Breast epithelium (tissue), 4 donors: Measurements from ENCODE around the gene RAMACL. TPM values are rescaled to one million over a fixed set of nuclear protein-coding genes. Genes with fewer than 3 reads are reported as not detected.

Experiments
- DNase-seq, 2 donors: peaks; one replicate each; pipeline ENCODE4 v3.0.0-alpha.2; 2019; ENCODE audit warnings: low spot score in 2 of 2
- H3K27ac ChIP-seq, 2 donors: fragments of 200-600 bp; sonication (generic) in 1 of 2; one replicate each; pipeline ENCODE4 v1.5.1; 2016 to 2019; ENCODE audit warnings: mild to moderate bottlenecking in 1 of 2
- H3K27me3 ChIP-seq, 2 donors: fragments of 200-600 bp; sonication (generic) in 1 of 2; one replicate each; pipeline versions ENCODE4 v1.5.1 to v1.6.0; 2017 to 2019; ENCODE audit warnings: control low read depth in 1 of 2, mild to moderate bottlenecking in 1 of 2
- H3K36me3 ChIP-seq: fragments of 200-600 bp; one replicate; pipeline ENCODE4 v1.5.1; 2019
- H3K4me1 ChIP-seq, 2 donors: fragments of 200-600 bp; sonication (generic); one replicate each; pipeline ENCODE4 v1.5.1; 2016 to 2019; ENCODE audit warnings: control low read depth in 1 of 2
- H3K4me3 ChIP-seq, 3 donors: fragments of 200-600 bp; sonication (generic); 1 replicate in 2 of 3; 2 replicates in 1 of 3; pipeline ENCODE4 v1.5.1; 2016 to 2019; ENCODE audit warnings: mild to moderate bottlenecking in 3 of 3, moderate library complexity in 2 of 3
- H3K9me3 ChIP-seq, 2 donors: fragments of 200-600 bp; sonication (generic) in 1 of 2; one replicate each; pipeline ENCODE4 v1.5.1; 2016 to 2019; ENCODE audit warnings: control low read depth in 1 of 2
- POLR2A ChIP-seq: fragments of 450-650 bp; IDR thresholded peaks from one replicate; pipeline ENCODE4 v1.6.1; 2016; ENCODE audit warnings: antibody characterized with exemption, mild to moderate bottlenecking, moderate library complexity
- POLR2AphosphoS5 ChIP-seq, 3 donors: sonication (generic); formaldehyde crosslinking; IDR thresholded peaks; one replicate each; pipeline ENCODE4 v1.6.1; 2017; ENCODE audit warnings: antibody characterized with exemption in 3 of 3
- intact Hi-C: fragments of 100-400 bp; cut with DNase I; formaldehyde crosslinking; loops from one replicate; pipeline ENCODE4 v1.15.1; 2023; ENCODE audit warnings: low total_unique reads
- total RNA-seq, 3 donors: library from RNA; depleted of rRNA; stranded (reverse); fragments of >200 nt; gene quantifications; one replicate each; pipeline ENCODE4 v1.1.0, GENCODE V29; 2016
- TF ChIP-seq, protein P1 (sequence below), 3 donors: fragments of 450-650 bp; IDR thresholded peaks; one replicate each; pipeline ENCODE4 v1.5.1; 2016 to 2017; ENCODE audit warnings: antibody characterized with exemption in 3 of 3, mild to moderate bottlenecking in 3 of 3, moderate library complexity in 3 of 3

Gene RAMACL
- total RNA-seq, 3 donors from 2014 or later, result 2.5 to 13.4 (median 2.6) TPM

DNA sequence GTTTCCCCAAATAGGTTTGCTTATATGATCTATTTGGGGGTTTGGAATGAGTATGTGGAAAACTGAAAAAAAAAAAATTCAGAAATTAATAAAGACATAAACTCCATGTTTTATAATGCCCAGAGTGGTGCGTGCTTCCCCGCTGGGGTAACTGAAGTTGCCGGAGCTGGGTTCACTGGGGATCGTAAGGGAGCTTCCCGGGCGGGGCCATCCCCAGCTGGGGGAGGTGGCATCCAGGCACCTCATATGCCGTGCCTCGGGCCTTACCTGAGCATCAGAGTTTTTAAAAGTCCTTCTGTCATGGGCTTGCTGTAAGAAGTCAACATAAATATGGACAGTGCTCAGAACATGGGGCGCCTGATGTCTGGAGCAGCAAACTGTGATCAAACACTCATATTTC is 17.9 kb upstream of the RAMACL start:
- no peaks in the 10 kb centered on the region for H3K36me3 ChIP-seq
- no peak for DNase-seq
- H3K4me3 ChIP-seq, result no peak overlapping the region
- TF ChIP-seq, protein P1, sequence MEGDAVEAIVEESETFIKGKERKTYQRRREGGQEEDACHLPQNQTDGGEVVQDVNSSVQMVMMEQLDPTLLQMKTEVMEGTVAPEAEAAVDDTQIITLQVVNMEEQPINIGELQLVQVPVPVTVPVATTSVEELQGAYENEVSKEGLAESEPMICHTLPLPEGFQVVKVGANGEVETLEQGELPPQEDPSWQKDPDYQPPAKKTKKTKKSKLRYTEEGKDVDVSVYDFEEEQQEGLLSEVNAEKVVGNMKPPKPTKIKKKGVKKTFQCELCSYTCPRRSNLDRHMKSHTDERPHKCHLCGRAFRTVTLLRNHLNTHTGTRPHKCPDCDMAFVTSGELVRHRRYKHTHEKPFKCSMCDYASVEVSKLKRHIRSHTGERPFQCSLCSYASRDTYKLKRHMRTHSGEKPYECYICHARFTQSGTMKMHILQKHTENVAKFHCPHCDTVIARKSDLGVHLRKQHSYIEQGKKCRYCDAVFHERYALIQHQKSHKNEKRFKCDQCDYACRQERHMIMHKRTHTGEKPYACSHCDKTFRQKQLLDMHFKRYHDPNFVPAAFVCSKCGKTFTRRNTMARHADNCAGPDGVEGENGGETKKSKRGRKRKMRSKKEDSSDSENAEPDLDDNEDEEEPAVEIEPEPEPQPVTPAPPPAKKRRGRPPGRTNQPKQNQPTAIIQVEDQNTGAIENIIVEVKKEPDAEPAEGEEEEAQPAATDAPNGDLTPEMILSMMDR (IDR thresholded peaks at IDR 0.05), result no peak
- no peak for TF ChIP-seq POLR2A
- no peak for TF ChIP-seq POLR2AphosphoS5 (IDR thresholded peaks at IDR 0.05)
- intact Hi-C loops, result no loop called here
- H3K9me3 ChIP-seq, result no peaks in the 10 kb centered on the region
- no peaks in the 10 kb centered on the region for H3K4me1 ChIP-seq
- H3K27ac ChIP-seq, result no peak overlapping the region
- H3K27me3 ChIP-seq, result no peaks in the 10 kb centered on the region

DNA sequence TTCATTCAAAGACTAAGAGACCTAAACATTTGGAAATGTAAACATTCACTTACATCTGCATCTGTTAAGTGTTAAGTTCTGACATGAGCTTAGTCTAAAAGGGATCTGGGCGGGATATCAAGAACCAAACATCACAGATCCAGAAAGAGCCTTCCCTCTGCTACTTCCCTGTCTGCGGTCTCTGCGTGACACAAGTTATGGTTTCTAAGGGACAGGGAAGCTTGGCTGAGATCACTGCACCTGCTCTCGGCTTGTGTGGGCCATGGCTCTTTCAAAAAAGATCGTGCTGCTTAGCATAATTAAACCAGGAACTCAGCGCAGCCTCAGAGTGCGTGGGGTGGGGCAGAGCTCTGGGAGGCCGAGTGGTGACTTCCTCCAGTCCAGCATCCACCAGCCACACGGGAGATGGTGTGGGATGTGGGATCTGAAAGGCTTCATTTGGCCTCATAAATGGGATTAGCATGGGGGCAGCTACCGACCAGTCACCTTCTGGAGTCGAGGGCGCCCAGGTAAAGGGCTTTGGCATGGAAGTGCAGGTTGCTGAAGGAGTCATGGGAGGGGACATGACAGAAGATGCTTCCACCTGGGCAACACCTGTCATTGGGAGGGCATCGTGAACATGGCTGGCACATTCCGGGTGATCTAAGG is 16.7 kb upstream of the RAMACL start:
- H3K9me3 ChIP-seq, result no peaks in the 10 kb centered on the region
- no peaks in the 10 kb centered on the region for H3K27me3 ChIP-seq
- TF ChIP-seq POLR2AphosphoS5 (IDR thresholded peaks at IDR 0.05), result no peak
- TF ChIP-seq, protein P1 (IDR thresholded peaks at IDR 0.05), result no peak
- TF ChIP-seq POLR2A, result no peak
- no peak overlapping the region for H3K27ac ChIP-seq
- no peak for DNase-seq
- intact Hi-C loops, result no loop called here
- H3K4me1 ChIP-seq, result no peaks in the 10 kb centered on the region
- H3K36me3 ChIP-seq, result no peaks in the 10 kb centered on the region
- H3K4me3 ChIP-seq, result no peak overlapping the region

DNA sequence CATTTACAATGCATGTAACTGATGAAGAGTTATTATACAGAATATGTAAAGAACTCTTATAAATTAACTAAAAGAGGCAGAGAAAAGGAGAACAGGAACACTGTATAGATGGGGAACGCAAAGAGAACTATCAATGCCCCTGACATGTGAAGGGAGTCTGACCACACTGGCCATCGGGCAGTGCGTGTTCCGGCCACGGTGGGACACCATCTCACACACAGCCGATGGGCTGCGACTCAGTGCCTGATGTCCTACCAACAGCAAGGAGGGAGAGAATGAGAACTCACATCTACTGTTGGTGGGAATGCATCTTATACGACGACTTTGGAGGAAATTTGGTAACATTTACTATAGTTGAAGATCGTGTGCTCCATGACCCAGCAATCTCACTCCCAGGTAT is 15.5 kb upstream of the RAMACL start:
- Histone ChIP-seq H3K9me3 (no peaks in the 10 kb centered on the region), H3K36me3 (no peaks in the 10 kb centered on the region), H3K27ac (no peak overlapping the region)

DNA sequence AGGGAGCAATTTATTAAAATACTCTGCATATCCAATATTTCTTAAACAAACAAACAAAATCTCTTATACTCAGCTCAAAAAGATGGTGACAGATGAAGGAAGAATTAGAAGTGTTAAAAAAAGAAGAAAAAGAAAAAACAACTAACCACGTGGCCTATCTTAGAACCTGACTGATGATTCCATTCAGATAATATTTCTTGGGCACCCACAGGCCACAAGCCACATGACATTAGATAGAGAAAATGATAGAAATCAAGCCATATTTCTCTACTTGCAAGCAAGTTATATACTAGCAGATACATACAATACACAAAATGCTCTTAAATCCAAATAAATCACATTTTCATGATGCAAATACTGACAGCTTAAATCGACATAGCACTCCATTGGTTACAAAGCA is 14.5 kb upstream of the RAMACL start:
- H3K36me3 ChIP-seq, result no peaks in the 10 kb centered on the region
- H3K4me1 ChIP-seq, result no peaks in the 10 kb centered on the region
- no peaks in the 10 kb centered on the region for H3K27me3 ChIP-seq
- no peak for DNase-seq
- no peak overlapping the region for H3K27ac ChIP-seq
- H3K4me3 ChIP-seq, result no peak overlapping the region
- no peaks in the 10 kb centered on the region for H3K9me3 ChIP-seq
- TF ChIP-seq POLR2A, result no peak
- TF ChIP-seq, protein P1 (IDR thresholded peaks at IDR 0.05), result no peak
- intact Hi-C loops, result no loop called here

More for the DNA sequence above, 15.5 kb upstream of the RAMACL start:
- H3K4me1 ChIP-seq, result no peaks in the 10 kb centered on the region
- no peak overlapping the region for H3K4me3 ChIP-seq
- TF ChIP-seq POLR2AphosphoS5 (IDR thresholded peaks at IDR 0.05) (no peak), POLR2A (no peak)
- TF ChIP-seq, protein P1 (IDR thresholded peaks at IDR 0.05), result no peak
- no peaks in the 10 kb centered on the region for H3K27me3 ChIP-seq
- DNase-seq, result no peak
- intact Hi-C loops, result no loop called here

DNA sequence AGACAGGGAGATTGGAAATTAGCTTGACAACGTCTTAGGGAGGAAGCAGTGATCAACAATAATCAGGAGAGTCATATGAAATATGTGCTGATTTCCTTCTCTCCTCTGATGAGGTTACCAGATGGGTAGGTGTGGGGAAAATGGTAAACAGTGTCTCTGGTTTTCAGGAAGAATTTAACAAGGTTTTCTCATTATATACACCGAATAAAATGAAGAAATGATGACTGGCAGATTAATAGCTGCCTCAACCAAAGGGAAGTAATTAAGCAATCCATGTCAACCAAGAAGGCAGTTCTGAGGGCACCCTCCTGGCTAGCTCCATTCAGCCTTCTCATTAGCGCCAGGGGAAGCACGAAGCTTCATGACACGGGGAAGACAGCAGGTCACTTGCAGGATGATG is 12.7 kb upstream of the RAMACL start:
- DNase-seq, result no peak
- H3K27me3 ChIP-seq, result no peaks in the 10 kb centered on the region
- no peaks in the 10 kb centered on the region for H3K4me1 ChIP-seq
- intact Hi-C loops, result no loop called here
- peak overlapping the region; percentile 60 to 85 for H3K27ac ChIP-seq
- H3K9me3 ChIP-seq, result no peaks in the 10 kb centered on the region
- no peak overlapping the region for H3K4me3 ChIP-seq
- no peaks in the 10 kb centered on the region for H3K36me3 ChIP-seq
- no peak for TF ChIP-seq POLR2A
- no peak for TF ChIP-seq POLR2AphosphoS5 (IDR thresholded peaks at IDR 0.05)
- TF ChIP-seq, protein P1 (IDR thresholded peaks at IDR 0.05), result no peak
